ENCODE measurements around the gene RPL13. TPM values are rescaled to one million over a fixed set of nuclear protein-coding genes. Genes with fewer than 3 reads are reported as not detected.

Gene RPL13
- total RNA-seq, 5 donors from 2014 or later (not counting 1 experiment from before 2014, with no cell fraction given) = 4,444 to 6,530 (median 5,942) TPM

- ChIA-PET CTCF (no interaction called here), POLR2A (no interaction called here)
- Histone ChIP-seq H3K4me1 (ENCODE audit: control insufficient read depth in 1 of 2, extremely low read depth in 1 of 2, insufficient read depth in 2 of 2, low read length in 2 of 2) (peaks cover 12 to 39% of the 10 kb centered on the region in 2 experiments), H3K9me3 (no peaks in the 10 kb centered on the region), H3K27ac (ENCODE audit: low read length) (no peak overlapping the region), H3K36me3 (ENCODE audit: control insufficient read depth in 2 of 2, extremely low read depth in 1 of 2, insufficient read depth in 1 of 2, low read length in 1 of 2) (peaks cover 25 to 61% of the 10 kb centered on the region in 2 donors), H3K27me3 (replicated peaks in 1 of 2; ENCODE audit: control insufficient read depth in 2 of 2, extremely low read depth in 1 of 2, insufficient read depth in 2 of 2, low read length in 1 of 2) (no peaks in the 10 kb centered on the region), H3K4me3 (ENCODE audit: control insufficient read depth in 1 of 2, extremely low read depth in 1 of 2, low read length in 1 of 2) (no peak overlapping the region)
- DNase-seq (no peak), ATAC-seq (replicated peaks in 1 of 4) (no peak)
- Mint-ChIP-seq H3K4me3 (no peak overlapping the region), H3K27me3 (no peaks in the 10 kb centered on the region), H3K4me1 (peaks cover 25 to 31% (median 29%) of the 10 kb centered on the region in 3 donors), H3K36me3 (peaks cover 39% of the 10 kb centered on the region), H3K9me3 (no peaks in the 10 kb centered on the region), H3K27ac (peak overlapping the region in 1 of 2 donors; percentile 28)
- WGBS (ENCODE audit: insufficient coverage) = 94% methylated on average over 6 of the region's 13 CpGs
Measured at GRCh38 chr16:89552913-89553312, 7.6 kb upstream of the RPL13 start.

GRCh38 chr16:89553733-89554132, 6.7 kb upstream of the RPL13 start:
- Mint-ChIP-seq H3K4me3 (no peak overlapping the region), H3K36me3 (peaks cover 36% of the 10 kb centered on the region), H3K9me3 (no peaks in the 10 kb centered on the region), H3K27ac (no peak overlapping the region), H3K27me3 (no peaks in the 10 kb centered on the region), H3K4me1 (peaks cover 20 to 25% (median 23%) of the 10 kb centered on the region in 3 donors)
- no peak for DNase-seq
- Histone ChIP-seq H3K4me3 (ENCODE audit: control insufficient read depth in 1 of 2, extremely low read depth in 1 of 2, low read length in 1 of 2) (no peak overlapping the region), H3K27me3 (replicated peaks in 1 of 2; ENCODE audit: control insufficient read depth in 2 of 2, extremely low read depth in 1 of 2, insufficient read depth in 2 of 2, low read length in 1 of 2) (no peaks in the 10 kb centered on the region), H3K4me1 (ENCODE audit: control insufficient read depth in 1 of 2, extremely low read depth in 1 of 2, insufficient read depth in 2 of 2, low read length in 2 of 2) (peaks cover 7 to 37% of the 10 kb centered on the region in 2 experiments), H3K36me3 (ENCODE audit: control insufficient read depth in 2 of 2, extremely low read depth in 1 of 2, insufficient read depth in 1 of 2, low read length in 1 of 2) (peaks cover 19 to 54% of the 10 kb centered on the region in 2 donors), H3K9me3 (no peaks in the 10 kb centered on the region), H3K27ac (ENCODE audit: low read length) (no peak overlapping the region)
- ChIA-PET CTCF (no interaction called here), POLR2A (no interaction called here)
- no peak for ATAC-seq (replicated peaks in 1 of 4)
- 96% methylated on average over 14 of the region's 18 CpGs for WGBS (ENCODE audit: insufficient coverage)

GRCh38 chr16:89554343-89554742, 6.1 kb upstream of the RPL13 start:
- H3K27me3 Mint-ChIP-seq = no peaks in the 10 kb centered on the region
- WGBS (ENCODE audit: insufficient coverage) = 96% methylated on average over 11 of the region's 12 CpGs
- ChIA-PET POLR2A (no interaction called here), CTCF (no interaction called here)
- peaks cover 32% of the 10 kb centered on the region for H3K36me3 Mint-ChIP-seq
- Histone ChIP-seq H3K9me3 (no peaks in the 10 kb centered on the region), H3K4me3 (ENCODE audit: control insufficient read depth in 1 of 2, extremely low read depth in 1 of 2, low read length in 1 of 2) (no peak overlapping the region), H3K36me3 (ENCODE audit: control insufficient read depth in 2 of 2, extremely low read depth in 1 of 2, insufficient read depth in 1 of 2, low read length in 1 of 2) (peaks cover 19 to 50% of the 10 kb centered on the region in 2 donors), H3K27ac (ENCODE audit: low read length) (no peak overlapping the region), H3K27me3 (replicated peaks in 1 of 2; ENCODE audit: control insufficient read depth in 2 of 2, extremely low read depth in 1 of 2, insufficient read depth in 2 of 2, low read length in 1 of 2) (no peaks in the 10 kb centered on the region), H3K4me1 (ENCODE audit: control insufficient read depth in 1 of 2, extremely low read depth in 1 of 2, insufficient read depth in 2 of 2, low read length in 2 of 2) (peaks cover 4 to 33% of the 10 kb centered on the region in 2 experiments)
- no peak overlapping the region for H3K27ac Mint-ChIP-seq
- no peak for ATAC-seq (replicated peaks in 1 of 4)
- H3K9me3 Mint-ChIP-seq = no peaks in the 10 kb centered on the region
- H3K4me1 Mint-ChIP-seq = peaks cover 16 to 19% (median 17%) of the 10 kb centered on the region in 3 donors
- DNase-seq = no peak
- no peak overlapping the region for H3K4me3 Mint-ChIP-seq

GRCh38 chr16:89555265-89555664, 5.2 kb upstream of the RPL13 start:
- ATAC-seq (replicated peaks in 1 of 4) = no peak
- Mint-ChIP-seq H3K4me1 (peaks cover 14 to 17% (median 14%) of the 10 kb centered on the region in 3 donors), H3K27ac (no peak overlapping the region), H3K36me3 (peaks cover 26% of the 10 kb centered on the region), H3K9me3 (no peaks in the 10 kb centered on the region), H3K27me3 (no peaks in the 10 kb centered on the region), H3K4me3 (no peak overlapping the region)
- DNase-seq = no peak
- H3K27me3 ChIP-seq (replicated peaks in 1 of 2; ENCODE audit: control insufficient read depth in 2 of 2, extremely low read depth in 1 of 2, insufficient read depth in 2 of 2, low read length in 1 of 2) = no peaks in the 10 kb centered on the region
- no peak overlapping the region for H3K27ac ChIP-seq (ENCODE audit: low read length)
- 97% methylated on average over 15 of the region's 16 CpGs for WGBS (ENCODE audit: insufficient coverage)
- ChIA-PET POLR2A (no interaction called here), CTCF (no interaction called here)
- H3K36me3 ChIP-seq (ENCODE audit: control insufficient read depth in 2 of 2, extremely low read depth in 1 of 2, insufficient read depth in 1 of 2, low read length in 1 of 2) = peaks cover 15 to 46% of the 10 kb centered on the region in 2 donors
- no peak overlapping the region for H3K4me3 ChIP-seq (ENCODE audit: control insufficient read depth in 1 of 2, extremely low read depth in 1 of 2, low read length in 1 of 2)
- peaks cover 3 to 30% of the 10 kb centered on the region in 2 experiments for H3K4me1 ChIP-seq (ENCODE audit: control insufficient read depth in 1 of 2, extremely low read depth in 1 of 2, insufficient read depth in 2 of 2, low read length in 2 of 2)
- H3K9me3 ChIP-seq = no peaks in the 10 kb centered on the region

GRCh38 chr16:89555780-89556179, 4.7 kb upstream of the RPL13 start:
- peaks cover 22% of the 10 kb centered on the region for H3K36me3 Mint-ChIP-seq
- no peak for ATAC-seq (replicated peaks in 1 of 4)
- H3K4me3 Mint-ChIP-seq = no peak overlapping the region
- DNase-seq = no peak
- H3K27ac Mint-ChIP-seq = no peak overlapping the region
- Histone ChIP-seq H3K4me1 (ENCODE audit: control insufficient read depth in 1 of 2, extremely low read depth in 1 of 2, insufficient read depth in 2 of 2, low read length in 2 of 2) (peaks cover 3 to 28% of the 10 kb centered on the region in 2 experiments), H3K9me3 (no peaks in the 10 kb centered on the region), H3K27ac (ENCODE audit: low read length) (no peak overlapping the region), H3K27me3 (replicated peaks in 1 of 2; ENCODE audit: control insufficient read depth in 2 of 2, extremely low read depth in 1 of 2, insufficient read depth in 2 of 2, low read length in 1 of 2) (no peaks in the 10 kb centered on the region), H3K36me3 (ENCODE audit: control insufficient read depth in 2 of 2, extremely low read depth in 1 of 2, insufficient read depth in 1 of 2, low read length in 1 of 2) (peaks cover 15 to 46% of the 10 kb centered on the region in 2 donors), H3K4me3 (ENCODE audit: control insufficient read depth in 1 of 2, extremely low read depth in 1 of 2, low read length in 1 of 2) (no peak overlapping the region)
- WGBS (ENCODE audit: insufficient coverage) = 95% methylated on average over 10 of the region's 13 CpGs
- POLR2A ChIA-PET = no interaction called here
- H3K27me3 Mint-ChIP-seq = no peaks in the 10 kb centered on the region
- CTCF ChIA-PET = no interaction called here
- peaks cover 11 to 17% (median 16%) of the 10 kb centered on the region in 3 donors for H3K4me1 Mint-ChIP-seq
- H3K9me3 Mint-ChIP-seq = no peaks in the 10 kb centered on the region

- peaks cover 21% of the 10 kb centered on the region for H3K36me3 Mint-ChIP-seq
- POLR2A ChIA-PET = no interaction called here
Measured at GRCh38 chr16:89556750-89557689, 3.5 kb upstream of the RPL13 start.

More at GRCh38 chr16:89556750-89557689, 3.5 kb upstream of the RPL13 start:
- ATAC-seq (replicated peaks in 1 of 4) (peak; percentile 22 to 27 (median 24)), DNase-seq (peak; percentile 52 to 87 (median 75))
- no peaks in the 10 kb centered on the region for H3K9me3 Mint-ChIP-seq
- CTCF ChIA-PET = interaction anchor here in 1 of 2 donors (0.8 kb wide), 1 partner anchor 92 kb away, joined by 3 read pairs; no protein-coding TSS in a partner anchor
- H3K4me1 Mint-ChIP-seq = peaks cover 18 to 25% (median 21%) of the 10 kb centered on the region in 3 donors
- 71% methylated on average over 26 of the region's 34 CpGs for WGBS (ENCODE audit: insufficient coverage)
- Histone ChIP-seq H3K4me1 (ENCODE audit: control insufficient read depth in 1 of 2, extremely low read depth in 1 of 2, insufficient read depth in 2 of 2, low read length in 2 of 2) (peaks cover 7 to 34% of the 10 kb centered on the region in 2 experiments), H3K36me3 (ENCODE audit: control insufficient read depth in 2 of 2, extremely low read depth in 1 of 2, insufficient read depth in 1 of 2, low read length in 1 of 2) (peaks cover 16 to 48% of the 10 kb centered on the region in 2 donors), H3K4me3 (ENCODE audit: control insufficient read depth in 1 of 2, extremely low read depth in 1 of 2, low read length in 1 of 2) (no peak overlapping the region), H3K27me3 (replicated peaks in 1 of 2; ENCODE audit: control insufficient read depth in 2 of 2, extremely low read depth in 1 of 2, insufficient read depth in 2 of 2, low read length in 1 of 2) (no peaks in the 10 kb centered on the region), H3K27ac (ENCODE audit: low read length) (no peak overlapping the region), H3K9me3 (no peaks in the 10 kb centered on the region)
- peak overlapping the region; percentile 20 to 85 for H3K27ac Mint-ChIP-seq
- no peaks in the 10 kb centered on the region for H3K27me3 Mint-ChIP-seq
- peak overlapping the region; percentile 25 to 60 (median 56) for H3K4me3 Mint-ChIP-seq

Measured in T-cell (primary cell).